Left colon (tissue), 2 donors: ENCODE results near the gene FAM180A. TPM values are rescaled to one million over a fixed set of nuclear protein-coding genes. Genes with fewer than 3 reads are reported as not detected.

ENCODE experiments used
- ATAC-seq: fragments of 200-7000 bp; cut with Tn5 transposase; one replicate; pipeline ENCODE4 v1.9.1; 2020; ENCODE audit warnings: mild to moderate bottlenecking, moderate library complexity
- DNase-seq, 2 donors: peaks; one replicate each; pipeline ENCODE4 v3.0.0-alpha.2; 2020
- intact Hi-C, 2 donors: fragments of 100-400 bp; cut with DNase I in 1 of 2; cut with micrococcal nuclease in 1 of 2; formaldehyde crosslinking; loops; one replicate each; pipeline versions ENCODE4 v1.11.2 to v1.14.0; 2022; cut with DNase I, micrococcal nuclease
- total RNA-seq, 2 donors: library from RNA; stranded (reverse); fragmentation: NEBNext Ultra II Directional; extraction: Animal tissue kit (Norgen Biotek cat#: 25700); gene quantifications; one replicate each; pipeline ENCODE4 v1.2.1, GENCODE V29; 2021
- donor health status: DM: no; HTN: no; CAD: no.
- donor health status: DM: yes; HTN: yes; CAD: no.

FAM180A gene
- total RNA-seq, 2 donors from 2014 or later, result 0.89 to 2.0 TPM

GRCh38 chr7:135719688-135720087 lies 28.9 kb downstream of the FAM180A start:
- intact Hi-C loops, result no loop called here
- ATAC-seq, result no peak
- no peak for DNase-seq

- DNase-seq (no peak), ATAC-seq (no peak)
- intact Hi-C loops, result no loop called here
These were observed 29.7 kb downstream of the FAM180A start for GRCh38 chr7:135718794-135719437.

- no peak for ATAC-seq
- intact Hi-C loops, result no loop called here
- DNase-seq, result no peak
These were observed 30.4 kb downstream of the FAM180A start for GRCh38 chr7:135718219-135718618.

- intact Hi-C loops, result no loop called here
- DNase-seq, result no peak
- no peak for ATAC-seq
These were observed 30.9 kb downstream of the FAM180A start for GRCh38 chr7:135717693-135718092.

GRCh38 chr7:135716677-135717238 lies 31.9 kb downstream of the FAM180A start:
- intact Hi-C loops, result no loop called here
- DNase-seq (no peak), ATAC-seq (no peak)

- DNase-seq, result no peak
- intact Hi-C loops, result no loop called here
- ATAC-seq, result no peak
These were observed 32.9 kb downstream of the FAM180A start for GRCh38 chr7:135715673-135716072.

GRCh38 chr7:135715055-135715522 lies 33.5 kb downstream of the FAM180A start:
- intact Hi-C loops, result no loop called here
- DNase-seq (no peak), ATAC-seq (no peak)

- no peak for DNase-seq
- no peak for ATAC-seq
- intact Hi-C loops, result no loop called here
These were observed 34.0 kb downstream of the FAM180A start for GRCh38 chr7:135714534-135715009.

GRCh38 chr7:135713836-135714470 lies 34.7 kb downstream of the FAM180A start:
- intact Hi-C loops, result no loop called here
- DNase-seq (no peak), ATAC-seq (no peak)

- intact Hi-C loops, result no loop called here
- DNase-seq (no peak), ATAC-seq (no peak)
These were observed 35.8 kb downstream of the FAM180A start for GRCh38 chr7:135712796-135713195.

- ATAC-seq, result no peak
- DNase-seq, result no peak
- intact Hi-C loops, result no loop called here
These were observed 36.3 kb downstream of the FAM180A start for GRCh38 chr7:135712182-135712782.

- intact Hi-C loops, result no loop called here
- no peak for ATAC-seq
- DNase-seq, result no peak
These were observed 37.5 kb downstream of the FAM180A start for GRCh38 chr7:135711139-135711469.

- no peak for DNase-seq
- intact Hi-C loops, result no loop called here
- ATAC-seq, result no peak
These were observed 38.0 kb downstream of the FAM180A start for GRCh38 chr7:135710417-135711138.

- intact Hi-C loops, result no loop called here
These were observed 39.1 kb downstream of the FAM180A start for GRCh38 chr7:135709508-135709907.

GRCh38 chr7:135708041-135708440 lies 40.6 kb downstream of the FAM180A start:
- ATAC-seq, result no peak
- intact Hi-C loops, result no loop called here
- DNase-seq, result no peak

More at GRCh38 chr7:135709508-135709907, 39.1 kb downstream of the FAM180A start:
- no peak for ATAC-seq
- no peak for DNase-seq

GRCh38 chr7:135707570-135707966 lies 41.0 kb downstream of the FAM180A start:
- ATAC-seq, result no peak
- no peak for DNase-seq
- intact Hi-C loops, result no loop called here

- no peak for DNase-seq
- intact Hi-C loops, result no loop called here
- no peak for ATAC-seq
These were observed 41.6 kb downstream of the FAM180A start for GRCh38 chr7:135706858-135707569.

GRCh38 chr7:135706038-135706742 lies 42.4 kb downstream of the FAM180A start:
- intact Hi-C loops, result no loop called here
- ATAC-seq (no peak), DNase-seq (no peak)
